Keratinocyte (primary cell): ENCODE data around the gene PLXDC2.

Experiments
- CTCF ChIP-seq, 3 experiments: IDR thresholded peaks in 1 of 3; conservative IDR thresholded peaks in 1 of 3; optimal IDR thresholded peaks in 1 of 3; 2 replicates in 2 of 3; 3 replicates in 1 of 3; pipeline versions ENCODE3 to v1.5.1; 2011; ENCODE audit warnings: low read length in 3 of 3, mild to moderate bottlenecking in 3 of 3, moderate library complexity in 2 of 3, control low read depth in 1 of 3, inconsistent platforms in 1 of 3; ENCODE audit not compliant: insufficient read depth in 2 of 3; ENCODE audit errors: extremely low read depth in 1 of 3
- EZH2 ChIP-seq: IDR thresholded peaks from one replicate; pipeline ENCODE4 v1.6.1; 2012; ENCODE audit warnings: inconsistent platforms, mild to moderate bottlenecking, low read length, moderate library complexity

GRCh38 chr10:19801369-19801768, 14.9 kb upstream of the PLXDC2 start:
- TF ChIP-seq CTCF (optimal IDR thresholded peaks at IDR 0.05 in 1 of 3, IDR thresholded peaks at IDR 0.05 in 1 of 3, conservative IDR thresholded peaks at IDR 0.05 in 1 of 3; ENCODE audit: extremely low read depth in 1 of 3, insufficient read depth in 2 of 3, low read length in 3 of 3) = no peak
- TF ChIP-seq EZH2 = no peak
